Stimulated activated CD8-positive, alpha-beta memory T cell treated with anti-CD3 and anti-CD28 coated beads, Interleukin-2, amount 100 ng/mL, for 1 hour (primary cell): ENCODE results near the gene MAPK8IP3.

ENCODE experiments used
- DNase-seq, 2 donors: peaks; one replicate each; pipeline ENCODE4 v3.0.0-alpha.2; 2020; ENCODE audit warnings: low read depth in 2 of 2

MAPK8IP3 gene

GRCh38 chr16:1762196-1762878 lies 56.3 kb downstream of the MAPK8IP3 start:
- DNase-seq = no peak

GRCh38 chr16:1762879-1763520 lies 57.0 kb downstream of the MAPK8IP3 start:
- no peak for DNase-seq

- DNase-seq = no peak
These were observed 57.8 kb downstream of the MAPK8IP3 start for GRCh38 chr16:1763521-1764511.

GRCh38 chr16:1764971-1765370 lies 59.0 kb downstream of the MAPK8IP3 start:
- DNase-seq = no peak

GRCh38 chr16:1765826-1766225 lies 59.8 kb downstream of the MAPK8IP3 start:
- no peak for DNase-seq

- no peak for DNase-seq
These were observed 60.2 kb downstream of the MAPK8IP3 start for GRCh38 chr16:1766231-1766630.

GRCh38 chr16:1766701-1767100 lies 60.7 kb downstream of the MAPK8IP3 start:
- DNase-seq = no peak

- DNase-seq = no peak
These were observed 61.4 kb downstream of the MAPK8IP3 start for GRCh38 chr16:1767116-1767994.

GRCh38 chr16:1768061-1768766 lies 62.2 kb downstream of the MAPK8IP3 start:
- DNase-seq = no peak

GRCh38 chr16:1768767-1769401 lies 62.9 kb downstream of the MAPK8IP3 start:
- no peak for DNase-seq

- no peak for DNase-seq
These were observed 63.7 kb downstream of the MAPK8IP3 start for GRCh38 chr16:1769402-1770300.

- no peak for DNase-seq
These were observed 64.6 kb downstream of the MAPK8IP3 start for GRCh38 chr16:1770328-1771187.

GRCh38 chr16:1771188-1771863 lies 65.3 kb downstream of the MAPK8IP3 start, which contains the start of gene NME3:
Gene NME3 (minus strand): TSS chr16:1771543. CDS start chr16:1771534, 9 bp downstream.
- peak; percentile 50 to 62 for DNase-seq

- DNase-seq = no peak
These were observed 65.9 kb downstream of the MAPK8IP3 start for GRCh38 chr16:1771864-1772361.

GRCh38 chr16:1772362-1772907 lies 66.4 kb downstream of the MAPK8IP3 start, which contains the start of gene EME2:
Gene EME2 (plus strand): TSS chr16:1772810. CDS start chr16:1773228, 418 bp downstream.
- DNase-seq = no peak

- peak; percentile 54 to 65 for DNase-seq
These were observed 67.1 kb downstream of the MAPK8IP3 start, which contains the start of gene MRPS34 for GRCh38 chr16:1772908-1773702. Gene MRPS34 (minus strand): TSS chr16:1773134. CDS start chr16:1773119, 15 bp downstream.
